Psoas muscle (tissue), 8 donors: Measurements from ENCODE around the gene RUFY2. TPM values are rescaled to one million over a fixed set of nuclear protein-coding genes. Genes with fewer than 3 reads are reported as not detected.

Source experiments
- ATAC-seq, 4 donors: fragments of 200-7000 bp; cut with Tn5 transposase; one replicate each; pipeline ENCODE4 v1.9.1; 2020; ENCODE audit warnings: moderate library complexity in 3 of 4, mild to moderate bottlenecking in 2 of 4
- DNase-seq, 2 donors: peaks; one replicate each; pipeline ENCODE4 v3.0.0-alpha.2; 2020
- H3K27ac ChIP-seq: fragments of 200-600 bp; one replicate; pipeline ENCODE4 v1.8.0; 2022
- H3K27me3 ChIP-seq, 3 donors: fragments of 200-600 bp in 1 of 3; one replicate each; pipeline versions ENCODE4 v1.6.1 to v1.8.0; 2013 to 2022; ENCODE audit warnings: low read length in 2 of 3, mild to moderate bottlenecking in 2 of 3, moderate library complexity in 1 of 3; ENCODE audit not compliant: insufficient read depth in 3 of 3
- H3K36me3 ChIP-seq, 2 donors: fragments of 200-600 bp in 1 of 2; one replicate each; pipeline versions ENCODE4 v1.6.1 to v1.8.0; 2013 to 2022; ENCODE audit warnings: low read depth in 1 of 2, mild to moderate bottlenecking in 1 of 2, moderate library complexity in 1 of 2; ENCODE audit not compliant: insufficient read depth in 1 of 2
- H3K4me1 ChIP-seq: fragments of 200-600 bp; one replicate; pipeline ENCODE4 v1.8.0; 2022
- H3K4me3 ChIP-seq: fragments of 200-600 bp; one replicate; pipeline ENCODE4 v1.8.0; 2022; ENCODE audit warnings: mild to moderate bottlenecking
- H3K9me3 ChIP-seq: fragments of 200-600 bp; one replicate; pipeline ENCODE4 v1.8.0; 2022
- CTCF ChIP-seq: fragments of 200-600 bp; IDR thresholded peaks from one replicate; pipeline ENCODE4 v1.8.0; 2022; ENCODE audit warnings: antibody characterized with exemption
- WGBS, 3 donors: extraction: QIAGEN DNeasy Blood & Tissue Kit; methylation state at CpG; one replicate each; pipeline versions ENCODE4 v1.1.6 to v1.1.7; 2013; 5-methylcytosine and 5-hydroxymethylcytosine counted together
- intact Hi-C, 2 donors: fragments of 100-400 bp; cut with DNase I; formaldehyde crosslinking; loops; one replicate each; pipeline versions ENCODE4 v1.11.0 to v1.14.2; 2022
- polyA plus RNA-seq, 3 donors: library from polyadenylated mRNA; stranded (reverse); fragments of 200-250 nt; gene quantifications; one replicate each; pipeline ENCODE4 v1.2.3, GENCODE V29; 2013
- total RNA-seq, 4 donors: library from RNA; stranded (reverse); fragmentation: NEBNext Ultra II Directional in 2 of 4; extraction: Animal tissue kit (Norgen Biotek cat#: 25700) in 2 of 4; gene quantifications; one replicate each; pipeline versions ENCODE4 v1.2.1 to v1.2.4, GENCODE V29; 2021 to 2023
- donor health status: healthy with polysubstance abuse.
- donor health status: DM: no; HTN: no; CAD: no; lungs with moderate emphysema.
- donor health status: Bipolar disorder and iron deficiency.
- donor health status: healthy.
- donor health status: DM: yes; HTN: yes; CAD: no.
- donor health status: DM: no; HTN: no; CAD: no.
- donor health status: DM: no; HTN: no; CAD: no.
- donor health status: DM: yes; HTN: yes; CAD: no.

RUFY2 gene
- total and polyA plus RNA-seq, 7 donors: 3.1 to 12.5 (median 10.0) TPM

- Histone ChIP-seq H3K36me3 (peaks cover 4 to 67% of the 10 kb centered on the region in 2 donors), H3K27me3 (no peaks in the 10 kb centered on the region), H3K9me3 (no peaks in the 10 kb centered on the region), H3K27ac (no peak overlapping the region), H3K4me1 (no peaks in the 10 kb centered on the region), H3K4me3 (no peak overlapping the region)
- no peak for DNase-seq
- WGBS, 3 donors: 87 to 94% (median 92%) methylated on average over 3 of the region's 3 CpGs
- no peak for TF ChIP-seq CTCF
- intact Hi-C loops: no loop called here
- ATAC-seq: no peak
These were observed 42.8 kb downstream of the RUFY2 start for GRCh38 chr10:68364101-68364886.

DNA sequence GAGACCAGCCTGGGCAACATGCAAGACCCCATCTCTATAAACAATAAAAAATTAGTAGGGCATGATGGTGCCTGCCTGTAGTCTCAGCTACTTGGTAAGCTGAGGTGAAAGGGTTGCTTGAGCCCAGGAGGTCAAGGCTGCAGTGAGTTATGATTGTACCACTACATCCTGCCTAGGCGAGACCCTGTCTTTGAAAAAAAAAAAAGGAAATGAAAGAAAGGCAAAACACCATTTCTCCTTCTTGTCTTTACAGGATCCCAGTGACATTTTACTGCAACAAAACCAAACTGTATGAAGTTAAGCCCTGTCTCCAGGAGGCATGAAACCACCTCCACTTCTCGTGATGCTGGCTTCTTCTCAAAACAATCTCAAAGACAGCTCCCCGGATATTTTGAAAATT is 44.5 kb downstream of the RUFY2 start:
- ATAC-seq (no peak), DNase-seq (no peak)
- whole genome bisulfite sequencing, 3 donors: 85 to 95% (median 88%) methylated on average over 3 of the region's 3 CpGs
- Histone ChIP-seq H3K9me3 (no peaks in the 10 kb centered on the region), H3K4me3 (no peak overlapping the region), H3K27me3 (no peaks in the 10 kb centered on the region), H3K27ac (no peak overlapping the region), H3K4me1 (no peaks in the 10 kb centered on the region), H3K36me3 (peaks cover 4 to 78% of the 10 kb centered on the region in 2 donors)
- intact Hi-C loops: no loop called here
- TF ChIP-seq CTCF: no peak

GRCh38 chr10:68359189-68359588 is 47.9 kb downstream of the RUFY2 start:
- TF ChIP-seq CTCF: no peak
- DNase-seq: no peak
- no peaks in the 10 kb centered on the region for H3K4me1 ChIP-seq
- H3K36me3 ChIP-seq: peaks cover 7 to 92% of the 10 kb centered on the region in 2 donors
- no peak for ATAC-seq
- WGBS, 3 donors: 97 to 98% (median 98%) methylated on average over 6 of the region's 6 CpGs
- H3K27me3 ChIP-seq: no peaks in the 10 kb centered on the region
- no peaks in the 10 kb centered on the region for H3K9me3 ChIP-seq
- intact Hi-C loops: no loop called here
- H3K27ac ChIP-seq: no peak overlapping the region
- H3K4me3 ChIP-seq: no peak overlapping the region

GRCh38 chr10:68353537-68353936 is 53.5 kb downstream of the RUFY2 start:
- intact Hi-C loops: no loop called here
- H3K4me1 ChIP-seq: no peaks in the 10 kb centered on the region
- H3K9me3 ChIP-seq: no peaks in the 10 kb centered on the region
- ATAC-seq (no peak), DNase-seq (no peak)
- no peak for TF ChIP-seq CTCF
- no peak overlapping the region for H3K27ac ChIP-seq
- peaks cover 3 to 86% of the 10 kb centered on the region in 2 donors for H3K36me3 ChIP-seq
- 96 to 100% (median 98%) methylated on average over 2 of the region's 2 CpGs for WGBS, 3 donors
- no peak overlapping the region for H3K4me3 ChIP-seq
- no peaks in the 10 kb centered on the region for H3K27me3 ChIP-seq
